H1 (cell line): Measurements from ENCODE around the gene THAP11. TPM values are rescaled to one million over a fixed set of nuclear protein-coding genes. Genes with fewer than 3 reads are reported as not detected.

ENCODE experiments used
- BCL11A ChIP-seq, 2 experiments: IDR thresholded peaks; one replicate each; pipeline ENCODE4 v1.6.1; 2011; ENCODE audit warnings: low read depth in 2 of 2, low read length in 2 of 2, mild to moderate bottlenecking in 2 of 2
- CREB1 ChIP-seq: IDR thresholded peaks from 2 replicates; pipeline ENCODE4 v1.6.1; 2012; ENCODE audit warnings: inconsistent platforms
- CTBP2 ChIP-seq: IDR thresholded peaks from 2 replicates; pipeline ENCODE4 v1.7.0; 2011; ENCODE audit warnings: borderline replicate concordance, mild to moderate bottlenecking, moderate library complexity, mixed read lengths, low read length; ENCODE audit not compliant: insufficient read depth, insufficient read length
- CTCF ChIP-seq, 3 experiments: IDR thresholded peaks; 1 replicate in 2 of 3; 2 replicates in 1 of 3; pipeline versions ENCODE4 v1.5.1 to v1.6.1; 2011; ENCODE audit warnings: low read length in 3 of 3, mild to moderate bottlenecking in 3 of 3, inconsistent platforms in 2 of 3, low read depth in 1 of 3, moderate library complexity in 1 of 3; ENCODE audit not compliant: insufficient read depth in 1 of 3; ENCODE audit errors: control extremely low read depth in 1 of 3
- EP300 ChIP-seq, 2 experiments: IDR thresholded peaks; 1 replicate in 1 of 2; 2 replicates in 1 of 2; pipeline ENCODE4 v1.6.1; 2011 to 2012; ENCODE audit warnings: low read depth in 2 of 2, low read length in 2 of 2, mild to moderate bottlenecking in 2 of 2, borderline replicate concordance in 1 of 2, inconsistent platforms in 1 of 2, moderate library complexity in 1 of 2
- EZH2 ChIP-seq: fragments of 200-600 bp; sonication (generic); IDR thresholded peaks from 2 replicates; pipeline ENCODE4 v1.7.1; 2012; ENCODE audit warnings: low read depth, mild to moderate bottlenecking, moderate library complexity, low read length, inconsistent platforms; ENCODE audit not compliant: severe bottlenecking
- KDM1A ChIP-seq: fragments of 200-600, 300-600 bp; sonication (generic); IDR thresholded peaks from 2 replicates; pipeline ENCODE4 v1.7.1; 2016; ENCODE audit warnings: mild to moderate bottlenecking, low read length, borderline replicate concordance
- KDM5A ChIP-seq: fragments of 200-600 bp; IDR thresholded peaks from 2 replicates; pipeline ENCODE4 v1.7.1; 2012; ENCODE audit warnings: mild to moderate bottlenecking, low read length, inconsistent platforms, mixed read lengths
- NRF1 ChIP-seq: IDR thresholded peaks from 2 replicates; pipeline ENCODE4 v1.6.1; 2011; ENCODE audit warnings: mild to moderate bottlenecking, low read depth, low read length, improper control_type of control experiment
- POLR2A ChIP-seq, 2 experiments: IDR thresholded peaks; 1 replicate in 1 of 2; 2 replicates in 1 of 2; pipeline ENCODE4 v1.6.1; 2011; ENCODE audit warnings: low read depth in 2 of 2, low read length in 2 of 2, mild to moderate bottlenecking in 2 of 2; ENCODE audit errors: control extremely low read depth in 1 of 2
- POLR2AphosphoS5 ChIP-seq: IDR thresholded peaks from 2 replicates; pipeline ENCODE4 v1.6.1; 2011; ENCODE audit warnings: low read depth, low read length
- SAP30 ChIP-seq: fragments of 300-600 bp; sonication (generic); IDR thresholded peaks from 2 replicates; pipeline ENCODE4 v1.7.1; 2012; ENCODE audit warnings: low read length, moderate library complexity, mild to moderate bottlenecking, inconsistent platforms; ENCODE audit not compliant: insufficient read depth, insufficient replicate concordance
- SIN3A ChIP-seq, 2 experiments: IDR thresholded peaks in 1 of 2; conservative IDR thresholded peaks in 1 of 2; 2 replicates each; pipeline ENCODE4 v1.6.1; 2011 to 2012; ENCODE audit warnings: low read length in 2 of 2, improper control_type of control experiment in 1 of 2, low read depth in 1 of 2, mild to moderate bottlenecking in 1 of 2
- SIX5 ChIP-seq: IDR thresholded peaks from 2 replicates; pipeline ENCODE4 v1.6.1; 2011; ENCODE audit warnings: mild to moderate bottlenecking, low read depth, low read length
- SP1 ChIP-seq: IDR thresholded peaks from 2 replicates; pipeline ENCODE4 v1.6.1; 2011; ENCODE audit warnings: low read depth, low read length
- SRF ChIP-seq: IDR thresholded peaks from 2 replicates; pipeline ENCODE4 v1.6.1; 2011; ENCODE audit warnings: mild to moderate bottlenecking, low read depth, low read length, moderate library complexity
- SUZ12 ChIP-seq: fragments of 200-600 bp; sonication (generic); IDR thresholded peaks from 2 replicates; pipeline ENCODE4 v1.6.1; 2012; ENCODE audit warnings: mild to moderate bottlenecking, inconsistent platforms, low read length, moderate library complexity, mixed read lengths
- TCF12 ChIP-seq: IDR thresholded peaks from 2 replicates; pipeline ENCODE4 v1.6.1; 2011; ENCODE audit warnings: low read depth, mild to moderate bottlenecking, low read length
- TEAD4 ChIP-seq: IDR thresholded peaks from 2 replicates; pipeline ENCODE4 v1.6.1; 2012; ENCODE audit warnings: low read depth, low read length, inconsistent platforms, mixed read lengths
- polyA plus RNA-seq, 7 experiments: library from polyadenylated mRNA; depleted of rRNA in 3 of 7; stranded (reverse) in 5 of 7; unstranded in 2 of 7; fragments of >200 nt in 5 of 7; fragments of 200-250 nt in 2 of 7; gene quantifications; 1 replicate in 5 of 7; 2 replicates in 1 of 7; 4 replicates in 1 of 7; pipeline versions ENCODE4 v1.2.1 to v1.2.3, GENCODE V29; 2011 to 2013; ENCODE audit warnings: missing spikeins in 2 of 7, mixed read lengths in 2 of 7
- total RNA-seq: library from RNA; stranded (reverse); fragmentation: NEBNext Ultra II Directional; extraction: Animal tissue kit (Norgen Biotek cat#: 25700); gene quantifications from 2 replicates; pipeline ENCODE4 v1.2.1, GENCODE V29; 2021
- TF ChIP-seq, protein P1 (sequence below): IDR thresholded peaks from 2 replicates; pipeline ENCODE4 v1.6.1; 2012; ENCODE audit warnings: inconsistent platforms

The THAP11 gene
- total and polyA plus RNA-seq, 2 of the 8 experiments (the other 6 are each of a cell fraction or from before 2014, with no cell fraction given), result 50.8 to 54.8 TPM

- TF ChIP-seq EP300 (IDR thresholded peaks at IDR 0.05; ENCODE audit: borderline replicate concordance in 1 of 2, low read depth in 2 of 2, low read length in 2 of 2) (0 out of 3 replicates have a peak, but pooled peaks of 1 of the 2 experiments have one; percentile 43), BCL11A (IDR thresholded peaks at IDR 0.05; ENCODE audit: low read depth in 2 of 2, low read length in 2 of 2) (no peak), SUZ12 (no peak), TCF12 (no peak), POLR2A (IDR thresholded peaks at IDR 0.05; ENCODE audit: control extremely low read depth in 1 of 2, low read depth in 2 of 2, low read length in 2 of 2) (peak; percentile 56 to 81), SRF (0 out of 2 replicates have a peak, but pooled peaks have one; percentile 48), CTBP2 (no peak), KDM5A (0 out of 2 replicates have a peak, but pooled peaks have one; percentile 56), SIX5 (peak; percentile 17; the same call in 1 of the 2 replicates), POLR2AphosphoS5 (peak; percentile 81), CREB1 (peak; percentile 98), EZH2 (no peak), SIN3A (conservative IDR thresholded peaks at IDR 0.05 in 1 of 2, IDR thresholded peaks at IDR 0.05 in 1 of 2; ENCODE audit: low read depth in 1 of 2, low read length in 2 of 2) (0 out of 4 replicates have a peak, but pooled peaks have one; percentile 31 to 49), CTCF (IDR thresholded peaks at IDR 0.05; ENCODE audit: control extremely low read depth in 1 of 3, insufficient read depth in 1 of 3, low read depth in 1 of 3, low read length in 3 of 3) (no peak), KDM1A (no peak), NRF1 (no peak), SP1 (peak; percentile 77), SAP30 (no peak), TEAD4 (no peak)
- TF ChIP-seq, protein P1, sequence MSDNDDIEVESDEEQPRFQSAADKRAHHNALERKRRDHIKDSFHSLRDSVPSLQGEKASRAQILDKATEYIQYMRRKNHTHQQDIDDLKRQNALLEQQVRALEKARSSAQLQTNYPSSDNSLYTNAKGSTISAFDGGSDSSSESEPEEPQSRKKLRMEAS, result no peak; the same call in 1 of the 2 replicates
Measured at GRCh38 chr16:67892899-67893742, 51.0 kb downstream of the THAP11 start, which contains the start of gene PSKH1 (continued).
